Skeletal muscle cell (primary cell): Measurements from ENCODE around the gene DHH.

Experiments
- DNase-seq: peaks from one replicate; pipeline ENCODE4 v3.0.0-alpha.2; 2010; ENCODE audit warnings: low read depth
- H3K4me3 ChIP-seq: 2 replicates; pipeline ENCODE4 v1.5.1; 2011; ENCODE audit warnings: low read depth, mild to moderate bottlenecking, control low read depth, low read length, moderate library complexity

The DHH gene

GRCh38 chr12:49110464-49111155, 16.0 kb upstream of the DHH start, which contains the start of gene LMBR1L:
Gene LMBR1L, minus strand, starts transcription at chr12:49110847. Its CDS starts 292 bp downstream, at chr12:49110555.
- peak; percentile 94 for DNase-seq
- peak within 1 kb of the TSS; percentile 98 for H3K4me3 ChIP-seq

DNA sequence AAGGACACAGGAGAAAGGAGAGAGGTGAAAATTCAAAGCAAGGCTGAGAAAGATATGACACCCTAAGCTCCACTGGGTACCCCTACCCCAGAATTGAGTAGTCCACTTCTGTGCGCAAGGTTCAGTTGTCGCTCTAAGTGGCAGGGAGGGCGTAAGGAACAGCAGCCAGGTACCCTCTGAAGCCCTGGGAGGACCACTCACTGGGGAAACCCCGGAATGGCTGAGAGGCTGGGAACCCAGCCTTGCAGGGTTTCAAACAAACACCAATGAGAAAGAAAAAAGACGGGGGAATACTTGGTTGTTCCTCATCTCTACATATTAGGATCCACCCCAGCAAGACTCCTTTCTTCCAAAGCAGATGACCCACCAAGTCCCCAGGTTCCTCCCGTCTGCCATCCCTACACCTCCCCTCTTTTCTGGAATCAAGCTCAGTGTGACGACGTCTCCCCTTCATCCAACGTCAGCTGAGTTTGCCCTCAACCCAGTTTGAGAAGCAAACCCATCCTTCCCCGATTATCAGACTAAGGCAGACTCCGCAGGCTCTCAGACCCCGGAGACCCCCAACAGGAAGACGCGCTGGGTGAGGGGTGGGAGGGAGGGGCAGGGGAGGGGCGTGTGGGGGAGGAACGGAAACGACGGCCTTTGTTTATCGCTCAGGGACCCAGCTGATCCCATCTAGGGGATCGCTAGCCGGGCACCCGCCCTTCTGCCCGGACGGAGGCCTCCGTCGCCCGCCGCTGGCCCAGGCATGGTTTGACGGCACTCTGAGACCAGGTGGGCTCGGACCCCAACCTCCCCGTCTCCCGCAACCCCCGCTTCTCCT, 15.3 kb upstream of the DHH start:
- peak overlapping the region; percentile 98 for H3K4me3 ChIP-seq
- no peak for DNase-seq

DNA sequence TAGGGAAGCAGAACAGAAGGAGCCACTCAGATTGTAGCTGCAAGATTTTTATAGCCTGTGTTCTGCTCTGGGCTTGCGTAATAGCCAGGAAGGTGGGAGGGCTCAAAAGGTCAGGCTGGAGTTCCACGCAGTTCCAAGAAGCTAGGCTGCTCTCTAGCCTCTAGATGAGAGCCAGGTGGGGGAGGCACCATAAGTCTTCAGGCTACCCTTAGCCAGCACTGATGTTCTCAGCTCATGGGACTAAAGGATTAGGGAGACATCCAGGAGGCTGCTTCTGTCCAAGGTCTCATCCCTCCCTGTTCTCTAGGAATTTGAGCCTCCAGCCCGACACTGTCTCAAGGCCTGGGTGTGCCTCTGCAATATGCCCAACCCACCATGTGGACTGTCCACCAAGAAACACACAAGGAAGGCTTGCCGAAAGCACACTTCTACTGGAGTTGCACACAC, 14.4 kb upstream of the DHH start:
- peak overlapping the region; percentile 98 for H3K4me3 ChIP-seq
- no peak for DNase-seq

- no peak for DNase-seq
- H3K4me3 ChIP-seq, result no peak overlapping the region
Observed at GRCh38 chr12:49105504-49106084, 11.0 kb upstream of the DHH start.

DNA sequence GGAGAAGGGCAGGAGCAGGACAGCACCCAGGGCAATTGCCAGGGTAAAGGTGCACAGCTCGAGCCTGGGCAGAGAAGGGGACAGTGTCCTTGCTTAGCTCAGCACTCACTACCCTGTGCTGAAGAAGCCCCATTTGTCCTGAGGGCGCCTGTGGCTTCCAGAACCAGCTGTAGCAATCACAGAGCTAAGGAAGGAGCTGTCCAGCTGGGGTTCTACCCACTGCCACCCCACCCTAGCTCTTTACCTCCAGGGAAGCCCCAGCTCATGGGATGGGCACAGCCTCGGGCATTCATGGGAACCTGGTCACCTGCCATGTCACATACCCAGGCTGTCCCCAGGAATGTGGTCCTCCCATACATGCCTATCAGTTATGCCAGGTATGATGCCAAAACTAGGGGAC, 10.2 kb upstream of the DHH start:
- H3K4me3 ChIP-seq, result no peak overlapping the region
- DNase-seq, result no peak

DNA sequence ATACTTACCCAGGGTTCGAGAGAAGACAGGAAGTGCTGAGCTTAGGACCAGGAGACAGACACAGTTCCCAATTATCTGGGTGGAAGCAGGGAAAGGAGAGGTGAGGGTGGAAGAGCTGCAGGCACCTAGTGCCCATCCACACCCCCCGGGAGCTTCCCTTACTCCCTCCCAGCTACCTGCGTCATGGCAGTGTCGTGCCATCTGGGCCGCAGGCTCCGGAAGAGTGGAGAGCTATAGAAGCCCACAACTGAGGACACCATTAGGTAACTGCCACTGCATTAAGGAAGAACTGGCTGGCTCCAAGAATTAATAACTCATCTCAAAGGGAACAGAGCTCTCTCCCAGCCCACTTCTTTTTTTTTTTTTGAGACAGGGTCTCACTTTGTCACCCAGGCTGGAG, 5.8 kb upstream of the DHH start:
- no peak for DNase-seq

GRCh38 chr12:49098703-49099102, 4.1 kb upstream of the DHH start:
- no peak for DNase-seq

More for the DNA sequence above, 5.8 kb upstream of the DHH start:
- no peak overlapping the region for H3K4me3 ChIP-seq

DNA sequence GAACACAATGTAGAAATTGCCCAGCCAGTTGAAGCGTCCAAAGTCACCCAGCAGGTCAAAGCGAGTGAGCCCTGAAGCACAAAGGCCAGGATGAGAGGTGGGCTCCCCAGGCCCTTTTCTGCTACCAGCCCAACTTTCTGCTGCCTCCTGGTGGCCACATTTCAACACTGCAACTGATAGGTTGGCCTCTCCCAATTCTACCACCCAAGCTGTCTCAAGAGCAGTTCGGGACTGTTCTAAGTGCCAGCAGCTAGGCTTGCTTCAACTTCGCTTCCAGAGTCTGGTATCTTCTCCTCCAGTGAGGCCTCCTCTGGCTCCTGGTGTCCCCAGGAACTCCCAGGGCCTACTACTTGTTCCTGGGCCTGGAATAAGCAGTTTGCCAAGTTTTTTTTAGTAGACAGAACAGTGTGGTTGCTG, 3.4 kb upstream of the DHH start:
- H3K4me3 ChIP-seq, result no peak overlapping the region
- DNase-seq, result no peak

More at GRCh38 chr12:49098703-49099102, 4.1 kb upstream of the DHH start:
- H3K4me3 ChIP-seq, result no peak overlapping the region

DNA sequence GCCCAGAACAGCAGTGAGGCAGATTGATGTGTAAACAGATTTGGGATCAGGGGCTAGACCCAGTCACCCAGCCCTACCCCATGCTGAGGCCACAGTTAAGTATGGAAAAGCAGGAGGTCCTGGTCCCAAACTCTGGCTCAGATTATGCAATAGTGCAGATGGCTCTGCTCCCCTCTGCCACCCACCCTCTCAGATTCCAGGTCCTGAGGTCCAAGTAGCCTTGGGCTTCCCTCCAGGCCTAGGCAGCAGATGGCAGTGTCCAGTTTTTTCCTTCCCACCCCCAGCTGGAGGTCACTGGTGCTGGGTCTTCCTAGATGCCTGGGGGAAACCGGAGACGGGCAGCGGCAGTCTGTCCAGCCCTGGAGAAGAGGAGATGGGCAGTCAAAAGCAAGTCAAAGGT, 2.8 kb upstream of the DHH start:
- no peak for DNase-seq
- no peak overlapping the region for H3K4me3 ChIP-seq

- DNase-seq, result no peak
- H3K4me3 ChIP-seq, result no peak overlapping the region
Observed at GRCh38 chr12:49094975-49095365, 369 bp upstream of the DHH start.

DNA sequence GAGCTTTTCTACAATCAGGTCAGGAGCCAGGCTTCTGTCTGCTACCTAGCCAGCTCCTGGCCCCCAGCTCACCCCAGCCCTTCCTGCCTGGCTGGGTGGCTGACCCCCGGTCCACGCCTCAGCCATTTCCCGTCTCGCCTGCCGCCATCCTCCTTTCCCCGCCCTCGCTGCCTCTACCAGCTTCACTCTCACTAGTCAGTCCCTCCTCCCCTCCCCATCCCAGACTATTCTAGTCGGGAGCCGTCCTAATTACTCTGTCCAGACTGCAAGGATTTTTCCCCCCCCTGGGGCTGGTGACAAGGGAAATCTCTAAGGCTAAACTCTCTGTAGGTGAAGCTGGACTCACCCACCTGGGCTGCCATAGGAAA, 825 bp downstream of the DHH start:
- H3K4me3 ChIP-seq, result peak overlapping the region; percentile 22
- DNase-seq, result no peak

DNA sequence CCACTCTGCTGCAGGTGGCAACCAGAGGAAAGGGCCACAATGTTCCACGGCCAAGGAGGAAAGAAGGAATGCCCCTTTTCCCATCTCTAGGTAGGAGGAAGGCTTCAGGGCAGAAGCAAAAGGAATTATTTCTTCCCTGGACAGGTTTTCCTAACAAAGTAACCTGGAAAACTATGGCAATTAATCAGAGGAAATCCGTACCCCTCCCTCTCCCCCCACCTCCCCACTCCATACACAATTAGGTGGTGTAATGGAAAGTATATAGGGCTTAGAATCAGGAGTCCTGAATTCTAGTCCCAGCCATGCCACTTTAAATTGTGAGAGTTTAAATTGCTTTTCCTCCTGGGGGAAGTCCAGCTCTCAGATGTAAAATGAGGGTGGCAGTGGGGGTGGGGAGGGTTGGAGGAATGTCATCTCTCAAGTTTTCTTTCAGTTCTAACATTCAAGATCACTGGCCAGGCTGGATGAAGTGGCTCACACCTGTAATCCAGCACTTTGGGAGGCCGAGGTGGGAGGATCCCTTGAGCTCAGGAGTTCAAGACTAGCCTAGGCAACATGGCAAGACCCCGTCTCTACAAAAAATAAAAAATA, 1.7 kb downstream of the DHH start:
- H3K4me3 ChIP-seq, result no peak overlapping the region
- DNase-seq, result no peak

GRCh38 chr12:49092086-49092815, 2.4 kb downstream of the DHH start:
- no peak for DNase-seq
- peak overlapping the region; percentile 36 for H3K4me3 ChIP-seq

DNA sequence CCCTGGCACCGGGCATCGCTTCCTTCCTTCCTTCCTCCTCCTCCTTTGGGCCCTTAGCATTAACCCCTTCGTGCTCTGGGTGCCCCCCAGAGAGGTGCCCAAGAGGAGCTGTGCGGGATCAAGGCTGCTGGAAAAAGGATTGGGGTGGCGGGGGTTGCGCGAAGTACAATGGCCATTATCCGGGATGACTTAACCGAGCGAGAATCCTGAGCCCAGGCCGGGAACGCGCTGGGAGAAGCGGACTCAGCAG, 2.8 kb downstream of the DHH start:
- no peak for DNase-seq
- peak overlapping the region; percentile 36 for H3K4me3 ChIP-seq

GRCh38 chr12:49091056-49091835, 3.4 kb downstream of the DHH start:
- H3K4me3 ChIP-seq, result peak overlapping the region; percentile 36
- no peak for DNase-seq

DNA sequence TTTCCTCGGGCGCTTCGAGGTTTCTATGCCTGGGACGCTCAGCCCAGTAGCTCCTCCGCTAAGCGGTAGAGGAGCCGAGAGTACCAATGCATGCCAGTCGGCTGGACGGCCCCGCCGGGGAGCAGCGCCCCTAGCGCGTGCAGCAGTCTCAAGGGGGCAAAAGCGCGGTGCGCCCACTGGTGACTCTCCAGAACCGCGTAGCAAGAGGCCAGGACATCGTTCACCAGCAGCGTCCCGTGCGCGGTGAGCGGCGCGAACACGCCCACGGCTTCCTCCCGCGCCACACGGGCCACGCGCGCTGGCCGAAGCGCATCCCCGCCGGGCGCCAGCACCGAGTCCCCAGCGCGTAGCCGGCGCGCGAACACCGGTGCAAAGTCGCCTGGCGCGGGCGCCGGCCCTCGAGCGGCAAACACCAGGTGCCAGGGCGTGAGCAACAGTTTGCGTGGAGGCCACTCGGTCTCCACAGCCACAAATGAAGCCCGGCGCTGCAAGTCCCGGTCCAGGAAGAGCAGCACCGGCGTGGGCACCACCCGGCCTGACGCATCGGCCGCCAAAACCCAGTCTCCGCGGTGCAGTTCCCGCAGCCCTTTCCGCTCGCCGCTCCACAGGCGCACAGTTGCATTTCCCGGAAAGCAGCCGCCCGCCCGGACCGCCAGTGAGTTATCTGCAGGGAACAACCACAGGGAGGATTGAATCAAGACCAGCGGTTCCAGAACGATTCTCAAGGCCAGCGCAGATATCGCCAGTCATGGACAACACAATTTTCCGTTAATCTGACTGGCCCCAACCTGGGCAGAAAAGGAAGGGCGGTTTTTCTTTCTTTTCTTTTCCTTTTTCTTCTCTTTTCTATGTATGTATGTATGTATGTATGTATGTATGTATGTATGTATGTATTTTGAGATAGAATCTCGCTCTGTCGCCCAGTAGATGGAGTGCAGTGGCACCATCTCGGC, 4.5 kb downstream of the DHH start:
- H3K4me3 ChIP-seq, result peak overlapping the region; percentile 42
- DNase-seq, result no peak

GRCh38 chr12:49088932-49089330, 5.7 kb downstream of the DHH start:
- no peak overlapping the region for H3K4me3 ChIP-seq
- no peak for DNase-seq
